Naive thymus-derived CD4-positive, alpha-beta T cell (primary cell): ENCODE results near the gene SEMA3C. TPM values are rescaled to one million over a fixed set of nuclear protein-coding genes. Genes with fewer than 3 reads are reported as not detected.
A peak's percentile ranks its signal among the peaks of the same experiment; 100 is the strongest.

Experiments used
- ATAC-seq: fragments of 150-1000 bp; cut with Tn5 transposase; 2 replicates; pipeline ENCODE4 v1.10.0; 2021; ENCODE audit warnings: mild to moderate bottlenecking, moderate library complexity
- CTCF ChIA-PET: fragments of 350-600 bp; sonication (Branson Sonifier 250); formaldehyde crosslinking; loops from one replicate; lab custom pipeline; 2021; ENCODE audit warnings: antibody characterized with exemption; lab: Charles Lee
- POLR2A ChIA-PET: fragments of 350-600 bp; sonication (Branson Sonifier 250); formaldehyde crosslinking; loops from one replicate; lab custom pipeline; 2021; ENCODE audit warnings: antibody characterized with exemption, inconsistent platforms; lab: Charles Lee
- DNase-seq, 9 donors: peaks; one replicate each; pipeline versions ENCODE4 v3.0.0 to v3.0.0-alpha.2; 2020 to 2022; ENCODE audit warnings: mixed read lengths in 1 of 9
- H3K27ac ChIP-seq: one replicate; pipeline ENCODE4 v1.7.0; 2013; ENCODE audit warnings: mild to moderate bottlenecking, low read depth, low read length, moderate library complexity
- H3K27me3 ChIP-seq, 2 donors: one replicate each; pipeline ENCODE4 v1.7.0; 2013; ENCODE audit warnings: low read length in 2 of 2, mild to moderate bottlenecking in 2 of 2, moderate library complexity in 2 of 2; ENCODE audit not compliant: control insufficient read depth in 2 of 2, insufficient read depth in 2 of 2
- H3K36me3 ChIP-seq, 3 experiments: 1 replicate in 2 of 3; 2 replicates in 1 of 3; pipeline ENCODE4 v1.7.0; 2013; ENCODE audit warnings: low read length in 3 of 3, mild to moderate bottlenecking in 3 of 3, moderate library complexity in 1 of 3; ENCODE audit not compliant: insufficient read depth in 3 of 3, control insufficient read depth in 2 of 3
- H3K4me1 ChIP-seq, 2 donors: one replicate each; pipeline ENCODE4 v1.7.0; 2013; ENCODE audit warnings: low read length in 2 of 2, mild to moderate bottlenecking in 2 of 2, moderate library complexity in 1 of 2; ENCODE audit not compliant: control insufficient read depth in 2 of 2, insufficient read depth in 2 of 2
- H3K4me3 ChIP-seq: 2 replicates; pipeline ENCODE4 v1.7.0; 2013; ENCODE audit warnings: mild to moderate bottlenecking, low read length
- H3K9me3 ChIP-seq, 3 experiments: 1 replicate in 2 of 3; 2 replicates in 1 of 3; pipeline ENCODE4 v1.7.0; 2013; ENCODE audit warnings: low read length in 3 of 3; ENCODE audit not compliant: control insufficient read depth in 2 of 3
- H3K27ac Mint-ChIP-seq, 9 donors: one replicate each; pipeline ENCODE4 v1.8.0; 2020 to 2022; ENCODE audit warnings: mixed read lengths in 9 of 9, mild to moderate bottlenecking in 8 of 9, moderate library complexity in 5 of 9, inconsistent platforms in 2 of 9
- H3K27me3 Mint-ChIP-seq, 5 donors: one replicate each; pipeline ENCODE4 v1.8.0; 2021 to 2022; ENCODE audit warnings: mixed read lengths in 5 of 5, mild to moderate bottlenecking in 1 of 5
- H3K36me3 Mint-ChIP-seq, 5 donors: one replicate each; pipeline ENCODE4 v1.8.0; 2020 to 2022; ENCODE audit warnings: mixed read lengths in 5 of 5, mild to moderate bottlenecking in 3 of 5, inconsistent platforms in 1 of 5
- H3K4me1 Mint-ChIP-seq, 7 donors: one replicate each; pipeline ENCODE4 v1.8.0; 2020 to 2022; ENCODE audit warnings: mixed read lengths in 7 of 7, mild to moderate bottlenecking in 3 of 7, inconsistent platforms in 1 of 7
- H3K4me3 Mint-ChIP-seq, 10 donors: one replicate each; pipeline ENCODE4 v1.8.0; 2020 to 2022; ENCODE audit warnings: mild to moderate bottlenecking in 10 of 10, mixed read lengths in 10 of 10, moderate library complexity in 6 of 10, inconsistent platforms in 2 of 10
- H3K9me3 Mint-ChIP-seq, 11 donors: one replicate each; pipeline ENCODE4 v1.8.0; 2020 to 2022; ENCODE audit warnings: mixed read lengths in 11 of 11, mild to moderate bottlenecking in 4 of 11, inconsistent platforms in 1 of 11, moderate library complexity in 1 of 11
- intact Hi-C, 2 donors: fragments of 100-400 bp; cut with micrococcal nuclease; formaldehyde crosslinking; loops; one replicate each; pipeline ENCODE4 v1.15.1; 2023
- polyA plus RNA-seq, 2 donors: library from polyadenylated mRNA; unstranded; fragments of 300-500 nt; fragmentation: Illumina TruSeq; gene quantifications; one replicate each; pipeline ENCODE4 v1.2.3, GENCODE V29; 2021
- total RNA-seq, 6 experiments: library from RNA in 5 of 6; stranded (reverse) in 5 of 6; gene quantifications; 1 replicate in 5 of 6; 2 replicates in 1 of 6; pipeline ENCODE4 v1.2.3 and lab custom pipeline; 2021 to 2026

Gene SEMA3C
- total and polyA plus RNA-seq, 7 experiments from 2014 or later: 0.35 to 9.4 (median 0.85) TPM; not detected in 3

GRCh38 chr7:80721883-80722615, 196.8 kb downstream of the SEMA3C start:
- Histone ChIP-seq H3K9me3 (no peaks in the 10 kb centered on the region), H3K27me3 (no peaks in the 10 kb centered on the region), H3K4me1 (no peaks in the 10 kb centered on the region), H3K36me3 (no peaks in the 10 kb centered on the region), H3K27ac (no peak overlapping the region), H3K4me3 (no peak overlapping the region)
- peaks cover 0 to 3% (median 0%) of the 10 kb centered on the region in 7 donors for H3K4me1 Mint-ChIP-seq
- H3K27ac Mint-ChIP-seq: no peak overlapping the region
- CTCF ChIA-PET: no interaction called here
- no peak overlapping the region for H3K4me3 Mint-ChIP-seq
- H3K36me3 Mint-ChIP-seq: no peaks in the 10 kb centered on the region
- ATAC-seq (peak; percentile 71), DNase-seq (no peak)
- no peaks in the 10 kb centered on the region for H3K27me3 Mint-ChIP-seq
- intact Hi-C loops: no loop called here
- peaks cover 0 to 9% (median 0%) of the 10 kb centered on the region in 11 donors for H3K9me3 Mint-ChIP-seq
- POLR2A ChIA-PET: no interaction called here

DNA sequence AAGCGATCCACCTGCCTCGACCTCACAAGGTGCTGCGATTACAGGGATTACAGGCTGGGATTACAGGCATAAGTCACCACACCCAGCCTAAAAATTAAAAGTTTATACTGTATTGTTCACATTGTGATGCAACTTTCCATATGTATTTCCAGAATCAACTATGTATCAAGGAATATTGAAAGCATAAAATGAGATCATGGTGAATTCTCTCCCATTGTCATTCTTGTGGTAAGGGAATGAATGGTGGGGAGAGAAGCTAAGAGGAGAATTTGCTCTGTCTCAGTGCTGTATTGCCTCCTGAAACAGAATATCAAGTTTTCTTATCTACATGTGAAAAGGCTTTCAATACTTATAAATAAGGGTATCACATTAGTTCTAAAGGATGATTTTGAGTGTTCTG, 198.7 kb downstream of the SEMA3C start:
- intact Hi-C loops: no loop called here
- no peak overlapping the region for H3K27ac ChIP-seq
- H3K4me1 ChIP-seq: no peaks in the 10 kb centered on the region
- Mint-ChIP-seq H3K36me3 (no peaks in the 10 kb centered on the region), H3K4me3 (no peak overlapping the region), H3K27ac (no peak overlapping the region), H3K27me3 (no peaks in the 10 kb centered on the region), H3K4me1 (peaks cover 0 to 3% (median 0%) of the 10 kb centered on the region in 7 donors), H3K9me3 (peaks cover 0 to 8% (median 0%) of the 10 kb centered on the region in 11 donors)
- ChIA-PET CTCF (no interaction called here), POLR2A (no interaction called here)
- ATAC-seq (no peak), DNase-seq (no peak)
- no peaks in the 10 kb centered on the region for H3K27me3 ChIP-seq
- H3K36me3 ChIP-seq: no peaks in the 10 kb centered on the region
- H3K4me3 ChIP-seq: no peak overlapping the region
- no peaks in the 10 kb centered on the region for H3K9me3 ChIP-seq

DNA sequence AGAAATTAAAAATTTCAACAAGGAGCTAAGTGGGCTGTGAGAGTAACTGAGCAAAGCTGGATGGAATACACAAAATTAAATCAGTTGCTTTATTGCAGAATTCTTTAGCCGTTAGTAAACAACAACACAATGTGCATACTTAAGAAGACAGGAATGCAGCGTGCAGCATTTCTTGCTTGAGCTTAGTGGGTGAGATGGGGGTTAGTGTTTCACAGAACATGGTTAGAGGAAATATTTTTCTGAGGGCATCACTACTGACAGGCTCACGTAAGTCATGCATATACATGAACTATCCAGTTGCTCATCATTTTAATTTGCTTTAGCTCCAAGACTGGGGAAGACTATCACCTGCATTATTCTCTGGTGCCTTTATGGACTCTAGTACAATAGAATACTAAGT, 199.6 kb downstream of the SEMA3C start:
- H3K27ac ChIP-seq: no peak overlapping the region
- intact Hi-C loops: no loop called here
- POLR2A ChIA-PET: no interaction called here
- no peak overlapping the region for H3K4me3 Mint-ChIP-seq
- no peaks in the 10 kb centered on the region for H3K4me1 ChIP-seq
- no peaks in the 10 kb centered on the region for H3K36me3 Mint-ChIP-seq
- H3K36me3 ChIP-seq: no peaks in the 10 kb centered on the region
- DNase-seq: no peak
- no peaks in the 10 kb centered on the region for H3K9me3 ChIP-seq
- no peak overlapping the region for H3K4me3 ChIP-seq
- no peak overlapping the region for H3K27ac Mint-ChIP-seq
- H3K27me3 ChIP-seq: no peaks in the 10 kb centered on the region
- CTCF ChIA-PET: no interaction called here
- H3K4me1 Mint-ChIP-seq: peaks cover 0 to 3% (median 0%) of the 10 kb centered on the region in 7 donors
- peaks cover 0 to 5% (median 0%) of the 10 kb centered on the region in 11 donors for H3K9me3 Mint-ChIP-seq
- no peaks in the 10 kb centered on the region for H3K27me3 Mint-ChIP-seq
- ATAC-seq: no peak

DNA sequence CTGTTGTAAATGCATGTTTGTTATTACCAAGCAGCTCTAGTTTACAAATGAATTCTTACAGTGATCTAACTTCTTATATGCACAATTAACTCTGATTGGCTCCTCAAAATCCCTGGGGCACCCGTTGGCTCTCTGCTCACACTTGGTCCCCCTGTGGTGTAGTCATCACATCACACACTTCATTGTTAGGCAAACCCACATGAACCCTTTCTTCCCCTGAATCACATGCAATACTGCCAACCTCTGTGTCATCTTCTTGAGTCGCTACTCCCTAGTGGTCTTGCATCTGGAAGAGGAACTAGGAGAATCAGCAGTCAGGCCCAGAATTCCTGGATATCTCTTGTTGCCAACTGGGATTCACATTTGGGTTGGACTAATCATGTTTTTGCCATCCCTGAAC, 207.3 kb downstream of the SEMA3C start:
- H3K36me3 Mint-ChIP-seq: no peaks in the 10 kb centered on the region
- Histone ChIP-seq H3K4me1 (no peaks in the 10 kb centered on the region), H3K4me3 (no peak overlapping the region), H3K9me3 (no peaks in the 10 kb centered on the region), H3K27ac (no peak overlapping the region), H3K27me3 (no peaks in the 10 kb centered on the region), H3K36me3 (no peaks in the 10 kb centered on the region)
- H3K27ac Mint-ChIP-seq: no peak overlapping the region
- intact Hi-C loops: no loop called here
- CTCF ChIA-PET: no interaction called here
- POLR2A ChIA-PET: no interaction called here
- H3K9me3 Mint-ChIP-seq: peaks cover 0 to 6% (median 0%) of the 10 kb centered on the region in 11 donors
- H3K4me1 Mint-ChIP-seq: peaks cover 0 to 4% (median 0%) of the 10 kb centered on the region in 7 donors
- ATAC-seq (no peak), DNase-seq (no peak)
- no peaks in the 10 kb centered on the region for H3K27me3 Mint-ChIP-seq
- no peak overlapping the region for H3K4me3 Mint-ChIP-seq

DNA sequence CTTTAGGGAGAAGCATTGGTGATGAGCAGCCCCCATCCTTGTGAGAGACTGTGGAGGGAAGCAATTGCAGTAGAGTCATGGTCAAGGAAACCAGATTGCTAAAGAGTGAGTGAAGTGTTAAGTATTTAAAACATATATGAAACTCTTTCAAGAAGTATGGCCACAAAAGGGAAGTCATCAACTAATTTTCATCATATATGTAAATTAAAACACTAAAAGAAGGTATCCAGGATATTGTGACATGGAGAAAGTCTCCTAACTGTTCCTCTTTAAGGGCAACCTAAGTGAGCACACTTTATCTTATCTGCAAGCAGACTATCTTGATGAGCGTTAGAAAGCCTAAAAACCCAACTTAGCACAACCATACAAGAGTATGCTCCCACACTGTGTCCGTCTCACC, 210.7 kb downstream of the SEMA3C start:
- Mint-ChIP-seq H3K9me3 (peaks cover 0 to 6% (median 0%) of the 10 kb centered on the region in 11 donors), H3K27ac (no peak overlapping the region), H3K36me3 (no peaks in the 10 kb centered on the region), H3K27me3 (no peaks in the 10 kb centered on the region), H3K4me3 (no peak overlapping the region), H3K4me1 (peaks cover 0 to 4% (median 0%) of the 10 kb centered on the region in 7 donors)
- DNase-seq (no peak), ATAC-seq (peak; percentile 81)
- intact Hi-C loops: no loop called here
- no peaks in the 10 kb centered on the region for H3K36me3 ChIP-seq
- H3K27ac ChIP-seq: no peak overlapping the region
- no peaks in the 10 kb centered on the region for H3K27me3 ChIP-seq
- H3K4me3 ChIP-seq: no peak overlapping the region
- no peaks in the 10 kb centered on the region for H3K4me1 ChIP-seq
- CTCF ChIA-PET: no interaction called here
- POLR2A ChIA-PET: no interaction called here
- no peaks in the 10 kb centered on the region for H3K9me3 ChIP-seq

- H3K27me3 Mint-ChIP-seq: no peaks in the 10 kb centered on the region
- CTCF ChIA-PET: no interaction called here
- H3K4me1 Mint-ChIP-seq: peaks cover 0 to 4% (median 0%) of the 10 kb centered on the region in 7 donors
- H3K36me3 ChIP-seq: no peaks in the 10 kb centered on the region
- POLR2A ChIA-PET: no interaction called here
- no peak overlapping the region for H3K27ac ChIP-seq
- H3K4me3 Mint-ChIP-seq: no peak overlapping the region
- H3K27ac Mint-ChIP-seq: no peak overlapping the region
- H3K4me1 ChIP-seq: no peaks in the 10 kb centered on the region
- H3K36me3 Mint-ChIP-seq: no peaks in the 10 kb centered on the region
- ATAC-seq: no peak
- intact Hi-C loops: no loop called here
- no peak for DNase-seq
- H3K9me3 Mint-ChIP-seq: peaks cover 0 to 6% (median 0%) of the 10 kb centered on the region in 11 donors
- H3K4me3 ChIP-seq: no peak overlapping the region
- H3K9me3 ChIP-seq: no peaks in the 10 kb centered on the region
- H3K27me3 ChIP-seq: no peaks in the 10 kb centered on the region
These were observed 211.5 kb downstream of the SEMA3C start for GRCh38 chr7:80707318-80707717.
